Adrenal gland (tissue), 12 donors: Measurements from ENCODE around the gene NARS2. TPM values are rescaled to one million over a fixed set of nuclear protein-coding genes. Genes with fewer than 3 reads are reported as not detected.

Experiments used
- DNase-seq, 7 donors: peaks; one replicate each; pipeline ENCODE4 v3.0.0-alpha.2; 2019 to 2020
- H3K27ac ChIP-seq, 5 donors: fragments of 200-600 bp; sonication (generic) in 4 of 5; 1 replicate in 3 of 5; 2 replicates in 2 of 5; pipeline versions ENCODE4 v1.5.1 to v1.8.0; 2016 to 2020; ENCODE audit warnings: mild to moderate bottlenecking in 1 of 5
- H3K27me3 ChIP-seq: fragments of 200-600 bp; 2 replicates; pipeline ENCODE4 v1.8.0; 2021
- H3K36me3 ChIP-seq, 2 donors: fragments of 200-600 bp; replicated peaks in 1 of 2; 1 replicate in 1 of 2; 2 replicates in 1 of 2; pipeline versions ENCODE4 v1.5.1 to v1.8.0; 2018 to 2022
- H3K4me1 ChIP-seq, 2 donors: fragments of 200-600 bp; replicated peaks in 1 of 2; 1 replicate in 1 of 2; 2 replicates in 1 of 2; pipeline versions ENCODE4 v1.5.1 to v1.8.0; 2018 to 2021
- H3K4me3 ChIP-seq, 4 donors: fragments of 200-600 bp; sonication (generic) in 3 of 4; one replicate each; pipeline ENCODE4 v1.5.1; 2016 to 2018
- H3K9me3 ChIP-seq, 3 donors: fragments of 200-600 bp; sonication (generic) in 1 of 3; replicated peaks in 1 of 3; 1 replicate in 2 of 3; 2 replicates in 1 of 3; pipeline versions ENCODE4 v1.5.1 to v1.8.0; 2016 to 2021
- POLR2A ChIP-seq, 2 donors: fragments of 450-650 bp; IDR thresholded peaks; one replicate each; pipeline ENCODE4 v1.6.1; 2017; ENCODE audit warnings: antibody characterized with exemption in 2 of 2, mild to moderate bottlenecking in 2 of 2, moderate library complexity in 1 of 2
- WGBS, 4 donors: extraction: QIAGEN DNeasy Blood & Tissue Kit in 2 of 4; methylation state at CpG; one replicate each; pipeline versions ENCODE4 v1.1.5 to v1.1.7; 2013 to 2017; 5-methylcytosine and 5-hydroxymethylcytosine counted together
- intact Hi-C, 2 donors: fragments of 100-400 bp; cut with DNase I; formaldehyde crosslinking; loops; one replicate each; pipeline versions ENCODE4 v1.14.1 to v1.15.0; 2022 to 2023
- polyA plus RNA-seq, 3 donors: library from polyadenylated mRNA; stranded (reverse); fragments of 200-250 nt in 2 of 3; fragments of 350-450 nt in 1 of 3; fragmentation: Illumina TruSeq in 1 of 3; extraction: RNeasy Lipid Tissue Mini Kit (QIAGEN cat#74804) in 1 of 3; gene quantifications; one replicate each; pipeline ENCODE4 v1.2.3, GENCODE V29; 2013 to 2014
- total RNA-seq, 9 donors: library from RNA; depleted of rRNA in 4 of 9; stranded (reverse); fragments of >200 nt in 4 of 9; fragments of 120-200 nt in 1 of 9; fragmentation: NEBNext Ultra II Directional in 1 of 9; extraction: Animal tissue kit (Norgen Biotek cat#: 25700) in 1 of 9; gene quantifications; one replicate each; pipeline versions ENCODE4 v1.1.0 to v1.2.4, GENCODE V29; 2013 to 2023
- TF ChIP-seq, protein P1 (sequence below), 6 experiments: fragments of 450-650 bp in 4 of 6; fragments of 200-600 bp in 2 of 6; sonication (generic) in 1 of 6; IDR thresholded peaks; 1 replicate in 5 of 6; 2 replicates in 1 of 6; pipeline versions ENCODE4 v1.5.1 to v1.8.0; 2016 to 2021; ENCODE audit warnings: antibody characterized with exemption in 6 of 6, mild to moderate bottlenecking in 2 of 6, moderate library complexity in 1 of 6
- donor health status: healthy with polysubstance abuse.
- donor health status: Bipolar disorder and iron deficiency.
- donor health status: DM: yes; HTN: yes; CAD: no.
- donor health status: DM: no; HTN: no; CAD: no.
- donor health status: DM: no; HTN: no; CAD: no.
- donor health status: DM: yes; HTN: yes; CAD: no.

Gene NARS2
- total and polyA plus RNA-seq, 12 donors = 8.4 to 33.3 (median 21.1) TPM

GRCh38 chr11:78575478-78575877 is 814 bp upstream of the NARS2 start:
- H3K27ac ChIP-seq = peak overlapping the region; percentile 75 to 93 (median 86)
- no peaks in the 10 kb centered on the region for H3K9me3 ChIP-seq
- H3K27me3 ChIP-seq = no peaks in the 10 kb centered on the region
- WGBS, 4 donors = 50 to 55% (median 53%) methylated on average over 10 of the region's 10 CpGs
- intact Hi-C loops = no loop called here
- peaks cover 12 to 18% of the 10 kb centered on the region in 2 donors for H3K4me1 ChIP-seq
- peak in 1 of 7 donors; percentile 24 for DNase-seq
- H3K36me3 ChIP-seq = peaks cover 0 to 7% of the 10 kb centered on the region in 2 donors
- peak overlapping the region in 3 of 4 donors; percentile 19 to 81 (median 79) for H3K4me3 ChIP-seq
- no peak for TF ChIP-seq POLR2A (IDR thresholded peaks at IDR 0.05)
- TF ChIP-seq, protein P1, sequence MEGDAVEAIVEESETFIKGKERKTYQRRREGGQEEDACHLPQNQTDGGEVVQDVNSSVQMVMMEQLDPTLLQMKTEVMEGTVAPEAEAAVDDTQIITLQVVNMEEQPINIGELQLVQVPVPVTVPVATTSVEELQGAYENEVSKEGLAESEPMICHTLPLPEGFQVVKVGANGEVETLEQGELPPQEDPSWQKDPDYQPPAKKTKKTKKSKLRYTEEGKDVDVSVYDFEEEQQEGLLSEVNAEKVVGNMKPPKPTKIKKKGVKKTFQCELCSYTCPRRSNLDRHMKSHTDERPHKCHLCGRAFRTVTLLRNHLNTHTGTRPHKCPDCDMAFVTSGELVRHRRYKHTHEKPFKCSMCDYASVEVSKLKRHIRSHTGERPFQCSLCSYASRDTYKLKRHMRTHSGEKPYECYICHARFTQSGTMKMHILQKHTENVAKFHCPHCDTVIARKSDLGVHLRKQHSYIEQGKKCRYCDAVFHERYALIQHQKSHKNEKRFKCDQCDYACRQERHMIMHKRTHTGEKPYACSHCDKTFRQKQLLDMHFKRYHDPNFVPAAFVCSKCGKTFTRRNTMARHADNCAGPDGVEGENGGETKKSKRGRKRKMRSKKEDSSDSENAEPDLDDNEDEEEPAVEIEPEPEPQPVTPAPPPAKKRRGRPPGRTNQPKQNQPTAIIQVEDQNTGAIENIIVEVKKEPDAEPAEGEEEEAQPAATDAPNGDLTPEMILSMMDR (IDR thresholded peaks at IDR 0.05) = no peak

DNA sequence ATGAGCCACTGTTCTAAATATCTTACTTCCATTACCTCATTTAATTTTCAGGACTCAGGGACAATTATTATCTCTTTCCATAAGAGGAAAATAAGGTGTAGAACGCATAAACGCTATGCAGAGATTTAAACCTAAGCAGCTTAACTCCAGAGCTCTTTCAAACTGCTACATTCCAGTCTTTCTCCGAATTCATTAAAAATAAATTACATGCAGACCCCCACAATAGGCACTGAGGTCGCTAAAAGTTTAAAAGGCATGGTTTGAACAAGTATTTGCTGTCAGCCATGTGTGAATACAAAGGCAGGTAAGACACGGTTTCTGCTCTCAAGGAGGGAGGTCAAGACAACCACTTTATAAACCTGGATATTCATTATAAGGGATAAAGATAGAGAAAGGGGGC is 983 bp downstream of the NARS2 start:
- 4 to 13% (median 11%) methylated on average over 5 of the region's 5 CpGs for WGBS, 4 donors

GRCh38 chr11:78573271-78573670 is 1.4 kb downstream of the NARS2 start:
- Histone ChIP-seq H3K9me3 (no peaks in the 10 kb centered on the region), H3K36me3 (peaks cover 0 to 10% of the 10 kb centered on the region in 2 donors), H3K4me1 (peaks cover 12 to 18% of the 10 kb centered on the region in 2 donors), H3K27ac (no peak overlapping the region), H3K4me3 (peak overlapping the region in 1 of 4 donors; percentile 81), H3K27me3 (no peaks in the 10 kb centered on the region)
- no peak for DNase-seq
- TF ChIP-seq, protein P1 (IDR thresholded peaks at IDR 0.05) = no peak
- TF ChIP-seq POLR2A (IDR thresholded peaks at IDR 0.05) = no peak
- WGBS, 4 donors = 57 to 75% (median 63%) methylated on average over 3 of the region's 3 CpGs
- intact Hi-C loops = no loop called here

More for the DNA sequence above, 983 bp downstream of the NARS2 start:
- peaks cover 12 to 18% of the 10 kb centered on the region in 2 donors for H3K4me1 ChIP-seq
- TF ChIP-seq, protein P1 (IDR thresholded peaks at IDR 0.05) = no peak
- TF ChIP-seq POLR2A (IDR thresholded peaks at IDR 0.05) = no peak
- DNase-seq = no peak
- H3K4me3 ChIP-seq = peak overlapping the region in 3 of 4 donors; percentile 75 to 81 (median 79)
- H3K27ac ChIP-seq = peak overlapping the region in 1 of 5 donors; percentile 85
- no peaks in the 10 kb centered on the region for H3K27me3 ChIP-seq
- intact Hi-C loops = no loop called here
- no peaks in the 10 kb centered on the region for H3K9me3 ChIP-seq
- peaks cover 0 to 10% of the 10 kb centered on the region in 2 donors for H3K36me3 ChIP-seq

DNA sequence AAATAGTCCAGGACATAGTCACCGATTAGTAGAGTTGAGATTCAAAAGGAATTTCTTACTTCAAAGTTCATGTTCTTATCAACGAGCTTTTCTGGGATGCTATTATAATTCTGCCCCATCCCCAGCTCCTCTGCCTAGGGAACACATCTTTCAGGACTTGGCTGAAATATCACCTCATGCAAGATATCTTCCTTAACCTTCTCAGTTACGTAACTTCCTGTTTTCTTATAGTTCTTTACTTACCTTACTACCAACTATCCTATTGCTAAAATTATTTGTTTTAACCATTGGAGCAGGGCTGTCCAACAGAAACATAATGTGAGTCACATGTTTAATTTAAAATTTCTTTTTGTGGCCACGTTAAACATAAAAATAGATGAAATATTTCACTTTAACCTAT is 2.3 kb downstream of the NARS2 start:
- no peaks in the 10 kb centered on the region for H3K9me3 ChIP-seq
- peaks cover 0 to 13% of the 10 kb centered on the region in 2 donors for H3K36me3 ChIP-seq
- no peak overlapping the region for H3K27ac ChIP-seq
- H3K4me3 ChIP-seq = no peak overlapping the region
- intact Hi-C loops = no loop called here
- TF ChIP-seq, protein P1 (IDR thresholded peaks at IDR 0.05) = no peak
- no peak for TF ChIP-seq POLR2A (IDR thresholded peaks at IDR 0.05)
- no peaks in the 10 kb centered on the region for H3K27me3 ChIP-seq
- no peak for DNase-seq
- WGBS, 4 donors = 81 to 84% (median 83%) methylated on average over 4 of the region's 4 CpGs
- peaks cover 12 to 18% of the 10 kb centered on the region in 2 donors for H3K4me1 ChIP-seq
